Testis (tissue), 3 donors: ENCODE data around the gene ABCC4. TPM values are rescaled to one million over a fixed set of nuclear protein-coding genes. Genes with fewer than 3 reads are reported as not detected.

Experiments
- DNase-seq: peaks from one replicate; pipeline ENCODE4 v3.0.0-alpha.2; 2019
- H3K27ac ChIP-seq, 2 donors: fragments of 200-600 bp; sonication (generic); one replicate each; pipeline ENCODE4 v1.5.1; 2019
- H3K27me3 ChIP-seq: fragments of 200-600 bp; sonication (generic); one replicate; pipeline ENCODE4 v1.5.1; 2019
- H3K36me3 ChIP-seq: fragments of 200-600 bp; sonication (generic); one replicate; pipeline ENCODE4 v1.5.1; 2017; ENCODE audit warnings: low read depth; ENCODE audit errors: missing control alignments
- H3K4me1 ChIP-seq: fragments of 200-600 bp; sonication (generic); one replicate; pipeline ENCODE4 v1.5.1; 2019
- H3K4me3 ChIP-seq, 2 donors: fragments of 200-600 bp; sonication (generic); one replicate each; pipeline ENCODE4 v1.5.1; 2017 to 2019
- H3K9me3 ChIP-seq: fragments of 200-600 bp; sonication (generic); one replicate; pipeline ENCODE4 v1.5.1; 2017
- POLR2A ChIP-seq: fragments of 450-650 bp; IDR thresholded peaks from one replicate; pipeline ENCODE4 v1.6.1; 2017; ENCODE audit warnings: antibody characterized with exemption, mild to moderate bottlenecking, moderate library complexity
- WGBS, 2 donors: methylation state at CpG; one replicate each; pipeline ENCODE4 v1.1.5; 2018; 5-methylcytosine and 5-hydroxymethylcytosine counted together
- intact Hi-C: fragments of 100-400 bp; cut with DNase I; formaldehyde crosslinking; loops from one replicate; pipeline ENCODE4 v1.15.1; 2023; ENCODE audit warnings: low total_unique reads
- polyA plus RNA-seq: library from polyadenylated mRNA; stranded (reverse); fragments of 350-450 nt; fragmentation: Illumina TruSeq; extraction: RNeasy Lipid Tissue Mini Kit (QIAGEN cat#74804); gene quantifications from one replicate; pipeline ENCODE4 v1.2.3, GENCODE V29; 2014; ENCODE audit warnings: low read depth, low replicate concordance; ENCODE audit not compliant: insufficient read depth
- total RNA-seq, 2 donors: library from RNA; depleted of rRNA; stranded (reverse); fragments of >200 nt; gene quantifications; one replicate each; pipeline ENCODE4 v1.2.3, GENCODE V29; 2016
- TF ChIP-seq, protein P1 (sequence below), 3 experiments: fragments of 450-650 bp in 2 of 3; fragments of 200-600 bp in 1 of 3; sonication (generic) in 1 of 3; IDR thresholded peaks; one replicate each; pipeline ENCODE4 v1.5.1; 2016 to 2019; ENCODE audit warnings: antibody characterized with exemption in 3 of 3, mild to moderate bottlenecking in 2 of 3, moderate library complexity in 1 of 3

ABCC4 gene
- total and polyA plus RNA-seq, 3 donors from 2014 or later: 11.0 to 23.5 (median 14.9) TPM

DNA sequence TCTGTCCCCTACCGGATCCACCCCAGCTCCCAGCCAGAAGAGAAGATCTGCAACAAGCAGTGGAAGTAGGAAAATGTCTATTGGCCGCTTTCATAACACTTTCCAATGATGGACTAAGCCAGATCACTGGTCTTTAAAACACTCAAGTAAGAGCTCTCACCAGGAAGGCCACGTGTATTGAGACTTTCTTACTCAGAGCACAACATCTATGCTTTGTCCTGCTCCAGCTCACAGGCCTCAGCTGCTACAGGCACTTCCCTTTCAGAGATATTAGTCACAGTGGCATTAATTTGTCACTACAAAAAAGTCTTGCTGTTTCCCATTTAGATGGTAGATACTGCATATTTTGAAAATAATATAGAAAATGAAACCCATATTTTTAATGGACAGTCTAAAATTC lies 164.2 kb downstream of the ABCC4 start:
- Histone ChIP-seq H3K36me3 (no peaks in the 10 kb centered on the region), H3K27ac (no peak overlapping the region), H3K27me3 (no peaks in the 10 kb centered on the region), H3K9me3 (no peaks in the 10 kb centered on the region), H3K4me1 (no peaks in the 10 kb centered on the region), H3K4me3 (no peak overlapping the region)
- TF ChIP-seq POLR2A: no peak
- TF ChIP-seq, protein P1, sequence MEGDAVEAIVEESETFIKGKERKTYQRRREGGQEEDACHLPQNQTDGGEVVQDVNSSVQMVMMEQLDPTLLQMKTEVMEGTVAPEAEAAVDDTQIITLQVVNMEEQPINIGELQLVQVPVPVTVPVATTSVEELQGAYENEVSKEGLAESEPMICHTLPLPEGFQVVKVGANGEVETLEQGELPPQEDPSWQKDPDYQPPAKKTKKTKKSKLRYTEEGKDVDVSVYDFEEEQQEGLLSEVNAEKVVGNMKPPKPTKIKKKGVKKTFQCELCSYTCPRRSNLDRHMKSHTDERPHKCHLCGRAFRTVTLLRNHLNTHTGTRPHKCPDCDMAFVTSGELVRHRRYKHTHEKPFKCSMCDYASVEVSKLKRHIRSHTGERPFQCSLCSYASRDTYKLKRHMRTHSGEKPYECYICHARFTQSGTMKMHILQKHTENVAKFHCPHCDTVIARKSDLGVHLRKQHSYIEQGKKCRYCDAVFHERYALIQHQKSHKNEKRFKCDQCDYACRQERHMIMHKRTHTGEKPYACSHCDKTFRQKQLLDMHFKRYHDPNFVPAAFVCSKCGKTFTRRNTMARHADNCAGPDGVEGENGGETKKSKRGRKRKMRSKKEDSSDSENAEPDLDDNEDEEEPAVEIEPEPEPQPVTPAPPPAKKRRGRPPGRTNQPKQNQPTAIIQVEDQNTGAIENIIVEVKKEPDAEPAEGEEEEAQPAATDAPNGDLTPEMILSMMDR (IDR thresholded peaks at IDR 0.05): no peak
- intact Hi-C loops: no loop called here
- WGBS, 2 donors: 88 to 90% methylated on average over 3 of the region's 3 CpGs
- DNase-seq: no peak

DNA sequence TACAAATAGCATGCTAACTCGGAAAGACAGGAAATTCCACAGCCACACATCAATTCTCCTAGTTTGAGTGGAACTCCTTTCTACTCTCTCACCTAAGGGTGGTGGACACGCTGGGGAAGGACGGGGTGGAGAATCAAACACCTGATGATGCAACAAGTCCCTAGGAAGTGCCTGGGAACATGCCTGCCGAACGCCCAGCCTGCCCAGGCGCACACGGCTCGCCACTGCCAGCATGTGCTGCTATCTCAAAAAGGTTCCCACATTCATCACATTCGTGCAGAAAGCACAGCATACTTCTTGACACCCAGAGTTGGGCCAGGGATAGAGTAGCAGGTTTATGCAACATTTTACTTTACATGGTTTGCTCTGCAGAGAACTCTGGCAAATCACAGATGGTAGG lies 164.6 kb downstream of the ABCC4 start:
- no peaks in the 10 kb centered on the region for H3K27me3 ChIP-seq
- 89% methylated on average over 9 of the region's 9 CpGs for WGBS, 2 donors
- H3K4me1 ChIP-seq: no peaks in the 10 kb centered on the region
- DNase-seq: no peak
- intact Hi-C loops: no loop called here
- no peaks in the 10 kb centered on the region for H3K36me3 ChIP-seq
- no peak overlapping the region for H3K4me3 ChIP-seq
- no peak overlapping the region for H3K27ac ChIP-seq
- H3K9me3 ChIP-seq: no peaks in the 10 kb centered on the region
- TF ChIP-seq, protein P1 (IDR thresholded peaks at IDR 0.05): no peak
- no peak for TF ChIP-seq POLR2A

DNA sequence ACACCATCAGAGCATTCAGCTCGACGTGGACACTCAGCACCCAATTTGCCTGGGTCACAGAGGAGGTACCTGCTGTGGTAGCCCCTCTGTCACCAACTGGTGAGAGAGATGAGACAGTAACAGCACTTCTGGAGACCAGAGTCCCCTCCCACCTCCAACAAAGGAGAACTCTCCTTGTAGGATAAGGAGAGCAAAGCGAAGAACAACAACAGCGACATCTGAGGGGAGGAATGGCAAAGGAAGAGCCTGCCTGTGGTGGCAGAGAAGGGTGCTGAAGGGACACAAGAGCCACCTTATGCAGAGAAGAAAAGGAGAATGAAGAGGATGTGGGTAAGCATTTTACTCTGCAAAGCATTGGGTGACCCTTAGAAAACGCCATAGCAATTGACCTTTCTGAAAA lies 167.8 kb downstream of the ABCC4 start:
- no peaks in the 10 kb centered on the region for H3K9me3 ChIP-seq
- no peak for TF ChIP-seq POLR2A
- TF ChIP-seq, protein P1 (IDR thresholded peaks at IDR 0.05): no peak
- no peak for DNase-seq

DNA sequence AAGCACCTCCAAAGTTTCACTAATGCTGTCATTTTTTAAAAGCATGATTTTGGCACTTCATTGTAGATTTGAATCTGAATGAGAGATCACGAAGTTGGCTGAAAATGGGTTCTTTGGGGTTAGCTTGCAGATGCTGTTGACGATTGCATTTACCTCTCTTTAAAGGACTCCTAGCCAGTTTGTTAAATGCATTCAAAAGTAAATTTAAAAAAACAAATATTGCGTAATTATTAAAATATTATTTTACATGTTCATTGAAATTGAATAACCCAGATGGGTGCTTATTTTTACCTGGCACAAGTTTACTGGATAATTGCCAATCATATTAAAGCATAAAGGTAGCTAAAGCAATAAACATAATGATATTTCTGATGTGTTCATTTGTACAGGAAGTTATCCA lies 172.2 kb downstream of the ABCC4 start:
- Histone ChIP-seq H3K9me3 (no peaks in the 10 kb centered on the region), H3K36me3 (no peaks in the 10 kb centered on the region), H3K27ac (no peak overlapping the region), H3K4me1 (no peaks in the 10 kb centered on the region), H3K4me3 (no peak overlapping the region), H3K27me3 (no peaks in the 10 kb centered on the region)
- intact Hi-C loops: no loop called here
- TF ChIP-seq POLR2A: no peak
- TF ChIP-seq, protein P1 (IDR thresholded peaks at IDR 0.05): no peak
- WGBS, 2 donors: 92 to 95% methylated on average over 3 of the region's 3 CpGs
- no peak for DNase-seq

More for the DNA sequence above, 167.8 kb downstream of the ABCC4 start:
- no peaks in the 10 kb centered on the region for H3K36me3 ChIP-seq
- H3K27ac ChIP-seq: no peak overlapping the region
- no peaks in the 10 kb centered on the region for H3K27me3 ChIP-seq
- intact Hi-C loops: no loop called here
- H3K4me3 ChIP-seq: no peak overlapping the region
- 90 to 93% methylated on average over 5 of the region's 5 CpGs for whole genome bisulfite sequencing, 2 donors
- H3K4me1 ChIP-seq: no peaks in the 10 kb centered on the region

DNA sequence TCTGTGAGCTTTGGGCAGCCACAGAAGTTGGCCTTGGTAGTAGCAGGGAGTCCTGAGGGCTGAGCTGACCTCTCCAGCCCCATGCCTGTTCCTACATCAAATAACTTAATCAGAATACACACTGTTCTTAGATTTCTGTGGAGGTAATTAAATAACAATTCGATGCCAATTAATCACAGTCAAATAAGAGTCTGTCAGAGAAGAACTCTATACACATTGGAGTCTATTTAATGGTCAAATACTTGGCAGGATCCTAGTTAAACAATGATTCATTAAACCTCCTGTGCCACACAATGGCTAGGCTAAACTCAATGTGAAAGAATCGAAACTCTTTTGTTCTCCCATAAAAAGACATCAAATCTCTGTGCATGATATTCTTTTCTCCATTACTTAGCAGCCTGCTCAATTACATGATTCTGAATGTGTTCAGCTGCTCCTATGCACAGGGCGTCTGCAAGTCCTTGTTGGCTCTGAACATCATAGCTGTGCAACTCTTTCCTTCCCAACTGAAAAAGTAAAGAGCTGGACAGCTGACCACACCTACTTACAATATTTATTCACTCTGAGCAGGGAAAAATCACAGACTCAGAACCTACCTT lies 173.1 kb downstream of the ABCC4 start:
- H3K36me3 ChIP-seq: no peaks in the 10 kb centered on the region
- no peak overlapping the region for H3K4me3 ChIP-seq
- H3K27ac ChIP-seq: no peak overlapping the region
- TF ChIP-seq, protein P1 (IDR thresholded peaks at IDR 0.05): no peak
- no peak for TF ChIP-seq POLR2A
- intact Hi-C loops: no loop called here
- H3K27me3 ChIP-seq: no peaks in the 10 kb centered on the region
- 55 to 64% methylated on average over 3 of the region's 3 CpGs for WGBS, 2 donors
- DNase-seq: no peak
- H3K9me3 ChIP-seq: no peaks in the 10 kb centered on the region
- H3K4me1 ChIP-seq: no peaks in the 10 kb centered on the region
